Posterior cingulate gyrus (tissue), 11 donors: ENCODE results near the gene NAT14.
A peak's percentile ranks its signal among the peaks of the same experiment; 100 is the strongest.
"Not testable (repeated sequence)": the region's sequence is repeated elsewhere in the genome, so short reads cannot be mapped to it uniquely, and the experiment has no call there.

Source experiments
- DNase-seq, 10 donors: peaks; one replicate each; pipeline versions ENCODE4 v3.0.0 to v3.0.0-alpha.2; 2020 to 2021; ENCODE audit warnings: mixed read lengths in 3 of 10
- intact Hi-C: fragments of 100-400 bp; cut with DNase I; formaldehyde crosslinking; loops from one replicate; pipeline ENCODE4 v1.15.1; 2023

Gene NAT14

DNA sequence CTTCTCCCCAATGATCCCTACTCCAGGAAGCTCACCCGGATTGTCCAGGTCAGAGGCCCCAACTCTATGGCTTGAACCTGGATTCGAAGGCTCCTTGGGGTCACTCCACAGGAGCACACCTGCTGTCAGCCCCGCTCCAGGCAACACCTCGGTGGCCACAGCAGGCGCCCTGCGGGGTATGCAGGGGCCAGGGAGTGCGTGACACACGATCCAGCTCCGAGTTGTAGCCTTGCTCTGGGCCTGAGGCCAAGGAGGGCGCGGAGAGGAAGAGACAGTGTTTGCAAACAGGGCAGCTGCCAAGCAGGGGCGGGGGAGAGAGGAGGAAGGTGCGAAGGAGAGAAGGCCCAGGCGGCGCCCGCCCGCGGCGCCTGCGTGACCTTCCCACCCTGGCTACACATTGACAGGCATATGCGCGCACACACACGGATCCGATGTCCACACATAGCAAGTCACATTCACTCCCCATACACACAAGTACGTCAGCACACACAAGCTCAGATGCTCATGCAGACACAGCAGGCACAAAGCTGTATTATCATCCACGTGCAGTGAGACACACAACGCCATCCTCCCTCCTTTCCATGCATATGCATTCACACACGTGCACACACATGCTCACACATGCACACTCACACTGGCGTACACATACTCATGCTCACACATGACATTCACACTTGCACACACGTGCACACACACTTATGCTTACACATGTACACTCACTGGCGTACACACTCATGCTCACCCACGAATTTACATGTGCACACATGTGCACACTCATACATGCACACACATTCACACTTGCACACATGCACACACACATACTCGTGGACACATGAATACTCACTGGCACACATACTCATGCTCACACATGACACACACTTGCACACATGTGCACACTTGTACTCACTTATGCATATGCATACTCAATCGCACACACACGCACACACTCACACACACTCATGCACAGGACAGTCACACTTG, 41.5 kb downstream of the NAT14 start:
- DNase-seq: peak in 3 of 10 donors; percentile 11 to 88 (median 77)
- intact Hi-C loops: no loop called here

DNA sequence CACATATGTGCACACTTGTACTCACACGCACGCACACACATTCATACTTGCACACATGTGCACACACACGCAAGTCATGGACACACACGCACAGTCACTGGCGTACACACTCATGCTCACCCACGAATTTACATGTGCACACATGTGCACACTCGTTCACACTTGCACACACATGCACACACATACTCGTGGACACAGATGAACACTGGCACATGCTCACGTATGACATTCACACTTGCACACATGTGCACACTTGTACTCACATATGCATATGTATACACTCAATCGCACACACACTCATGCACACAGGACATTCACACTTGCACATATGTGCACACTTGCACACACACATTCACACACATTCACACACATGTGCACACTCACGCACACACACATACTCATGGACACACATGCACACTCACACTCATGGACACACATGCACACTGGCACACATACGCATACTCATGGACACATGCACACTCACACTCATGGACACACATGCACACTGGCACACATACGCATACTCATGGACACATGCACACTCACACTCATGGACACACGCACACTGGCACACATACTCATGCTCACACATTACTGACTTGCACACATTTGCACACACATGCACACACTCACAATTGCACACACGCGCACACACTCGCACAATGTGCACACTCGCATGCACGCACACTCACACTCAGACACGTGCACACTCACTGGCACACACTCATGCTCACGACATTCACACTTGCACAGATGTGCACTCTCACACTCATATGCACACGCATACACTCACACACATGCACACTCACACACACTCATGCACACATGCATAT, 42.4 kb downstream of the NAT14 start:
- DNase-seq: peak in 1 of 10 donors; percentile 16
- intact Hi-C loops: no loop called here

DNA sequence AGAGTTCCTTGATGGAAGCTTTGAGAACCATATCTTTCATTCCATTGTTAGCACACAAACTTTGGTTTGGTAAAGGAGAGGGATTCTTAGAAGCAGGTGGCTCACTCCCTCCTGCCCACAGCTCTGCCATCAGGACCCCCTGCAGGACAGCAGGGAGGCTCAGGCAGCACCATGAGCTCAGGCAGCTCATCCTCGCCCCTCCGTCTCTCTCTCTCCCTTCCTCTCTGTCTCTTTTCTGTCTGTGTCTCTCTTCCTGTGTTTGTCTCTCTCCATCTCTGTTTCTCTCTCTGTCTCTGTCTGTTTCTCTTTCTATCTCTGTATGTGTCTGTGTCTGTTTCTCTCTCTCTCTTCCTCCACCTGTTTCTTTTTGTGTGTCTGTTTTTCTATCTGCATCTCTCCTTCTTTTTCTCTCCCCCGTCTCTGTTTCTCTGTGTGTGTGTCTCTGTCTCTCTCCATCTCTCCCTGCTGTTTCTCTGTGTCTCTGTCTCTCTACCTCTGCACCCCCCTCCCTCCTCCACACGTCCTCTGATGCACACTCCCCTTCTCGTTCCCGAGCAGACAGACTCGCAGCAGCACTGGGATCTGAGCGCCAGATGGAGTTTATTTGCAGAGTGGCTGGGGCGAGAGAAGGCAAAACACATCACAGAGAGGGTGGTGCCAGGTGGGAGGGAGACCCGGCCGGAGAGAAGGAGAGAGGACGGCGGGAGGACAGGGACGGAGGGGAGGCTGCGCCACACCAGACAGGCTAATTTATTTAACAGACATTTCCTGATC, 43.2 kb downstream of the NAT14 start:
- peak in 1 of 10 donors; percentile 64 for DNase-seq
- intact Hi-C loops: no loop called here

DNA sequence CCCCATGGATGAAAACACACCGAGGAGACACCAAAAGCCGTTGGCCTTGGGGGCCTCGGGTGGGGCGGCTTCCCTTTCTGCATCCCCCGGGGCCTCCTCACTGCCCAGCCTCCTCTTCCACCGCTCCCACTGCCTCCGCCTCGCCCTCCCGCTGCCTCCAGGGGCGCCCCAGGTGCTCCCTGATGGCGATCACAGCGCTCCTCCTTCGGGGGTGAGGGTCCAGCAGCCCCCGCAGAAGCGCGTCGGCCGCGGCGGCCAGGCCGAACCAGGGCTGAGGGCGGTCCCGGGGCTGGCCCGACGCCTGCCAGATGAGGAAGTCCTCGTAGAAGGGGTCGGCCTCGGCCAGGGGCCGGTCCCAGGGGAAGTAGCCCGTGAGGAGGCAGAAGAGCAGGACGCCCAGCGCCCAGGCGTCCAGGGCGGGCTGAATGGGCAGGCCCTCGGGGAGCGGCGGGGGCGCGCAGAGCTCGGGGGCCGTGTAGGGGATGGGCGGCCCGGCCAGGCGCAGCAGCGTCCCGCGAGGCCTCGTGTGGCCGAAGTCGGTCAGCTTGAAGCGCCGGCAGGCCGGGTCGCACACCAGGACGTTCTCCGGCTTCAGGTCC, 44.7 kb downstream of the NAT14 start:
- DNase-seq: peak in 1 of 10 donors; percentile 79
- intact Hi-C loops: no loop called here

DNA sequence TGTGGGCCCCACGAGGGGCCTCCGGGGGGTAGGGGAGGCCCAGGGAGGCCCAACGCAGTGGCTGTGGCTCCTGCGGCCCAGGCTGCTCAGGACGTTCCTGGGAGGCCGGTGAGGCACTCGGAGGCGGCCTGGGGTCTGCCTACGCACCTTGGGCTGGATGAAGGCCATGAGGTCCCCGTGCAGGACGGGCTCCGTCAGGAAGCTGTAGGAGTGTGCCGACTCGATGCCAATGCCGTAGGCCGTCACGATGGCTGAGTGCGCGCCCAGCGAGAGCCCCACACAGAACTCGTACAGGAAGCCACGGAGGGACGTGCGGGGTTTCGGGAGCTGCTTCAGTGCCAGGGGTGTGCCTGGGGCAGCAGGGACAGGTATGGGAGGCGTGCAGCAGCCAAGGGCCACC, 46.0 kb downstream of the NAT14 start:
- intact Hi-C loops: no loop called here
- peak in 1 of 10 donors; percentile 69 for DNase-seq

DNA sequence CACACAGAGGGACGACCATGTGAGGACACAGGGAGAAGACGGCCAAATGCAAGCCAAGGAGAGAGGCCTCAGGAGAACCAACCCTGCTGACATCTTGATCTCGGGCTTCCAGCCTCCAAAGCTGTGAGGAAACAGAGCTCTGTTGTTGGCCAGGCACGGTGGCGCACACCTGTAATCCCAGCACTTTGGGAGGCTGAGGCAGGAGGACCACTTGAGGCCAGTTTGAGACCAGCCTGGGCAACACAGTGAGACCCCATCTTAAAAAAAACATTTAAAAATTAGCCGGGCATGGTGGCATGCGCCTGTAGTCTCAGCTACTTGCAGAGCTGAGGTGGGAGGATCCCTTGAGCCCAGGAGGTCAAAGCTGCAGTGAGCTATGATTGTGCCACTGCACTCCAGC, 49.3 kb downstream of the NAT14 start:
- DNase-seq, intact Hi-C loops: not testable (repeated sequence)

DNA sequence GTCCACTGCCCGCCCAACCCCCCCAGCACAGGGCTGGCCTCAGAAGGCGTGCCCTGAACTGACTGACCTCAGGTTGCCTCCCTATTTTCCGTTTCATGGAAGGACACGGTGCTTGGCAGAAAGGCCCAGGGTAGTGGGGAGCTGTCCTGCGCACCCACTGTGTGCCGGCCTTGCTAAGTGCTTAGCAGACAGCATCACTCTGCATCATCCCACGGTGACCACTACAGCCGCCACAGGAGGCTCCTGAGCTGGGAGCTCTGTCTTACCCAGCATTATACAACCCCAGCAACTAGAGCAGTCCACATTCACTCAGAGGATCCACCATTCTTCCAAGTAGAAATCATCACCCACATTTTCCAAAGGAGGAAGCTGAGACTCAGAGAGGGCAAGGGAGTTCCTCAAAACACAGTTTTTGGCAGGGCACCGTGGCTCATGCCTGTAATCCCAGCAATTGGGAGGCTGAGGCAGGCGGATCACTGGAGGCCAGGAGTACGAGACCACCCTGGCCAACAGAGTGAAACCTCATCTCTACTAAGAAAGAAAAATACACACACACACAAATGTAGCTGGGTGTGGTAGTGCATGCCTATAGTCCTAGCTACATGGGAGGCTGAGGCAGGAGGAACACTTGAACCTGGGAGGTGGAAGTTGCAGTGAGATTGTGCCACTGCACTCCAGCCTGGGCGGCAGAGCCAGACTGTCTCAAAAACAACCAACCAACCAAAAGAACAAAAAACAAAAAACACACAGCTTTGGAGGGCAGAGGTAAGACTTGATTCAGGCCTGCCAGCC, 50.4 kb downstream of the NAT14 start:
- DNase-seq: peak in 1 of 10 donors; percentile 12
- intact Hi-C loops: no loop called here

DNA sequence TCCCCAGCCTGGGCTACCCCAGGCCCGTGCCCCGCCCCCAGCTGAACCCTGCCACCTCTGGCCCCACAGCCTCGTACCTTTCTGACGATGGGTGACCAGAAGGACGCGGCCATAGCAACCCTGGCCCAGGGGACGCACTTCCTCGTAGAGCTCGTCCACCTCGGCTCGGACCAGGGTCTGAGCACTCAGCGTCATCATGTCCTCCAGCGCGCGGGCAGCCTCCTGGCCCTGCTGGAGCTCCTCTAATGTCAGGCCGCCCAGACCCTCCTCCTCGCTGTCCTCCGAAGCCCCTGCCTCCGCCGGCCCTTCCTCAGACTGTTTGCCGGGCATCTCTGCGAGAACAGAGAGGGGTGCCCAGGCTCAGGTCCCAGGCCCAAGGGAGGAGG, 51.0 kb downstream of the NAT14 start:
- intact Hi-C loops: no loop called here
- peak in 1 of 10 donors; percentile 76 for DNase-seq

DNA sequence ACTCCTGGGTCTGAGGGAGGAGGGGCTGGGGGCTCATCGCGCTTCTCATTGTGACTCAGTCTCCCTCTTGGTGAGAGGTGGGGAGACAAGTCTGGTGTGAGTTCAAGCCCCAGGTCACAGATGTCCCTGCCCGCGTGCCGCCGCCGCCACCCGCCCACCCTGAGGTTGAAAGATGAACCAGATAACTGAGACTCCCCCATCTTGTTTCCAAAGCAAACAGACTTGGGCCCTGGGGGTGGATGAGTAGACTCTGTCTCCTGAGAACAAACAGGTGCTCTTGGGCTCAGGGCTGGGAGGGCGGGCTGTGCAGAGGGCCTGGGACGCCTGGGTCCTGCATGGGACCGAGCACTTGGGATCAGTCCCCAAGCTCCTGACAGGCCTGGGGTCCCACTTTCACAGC, 51.4 kb downstream of the NAT14 start:
- intact Hi-C loops: no loop called here
- DNase-seq: no peak
